SIG-M5 treated with dmso at 0.1 percent for 504 hours (cell line): ENCODE data around the gene TMPRSS11F.
A peak's percentile ranks its signal among the peaks of the same experiment; 100 is the strongest.

Experiments
- DNase-seq: peaks from one replicate; lab custom pipeline; 2025; ENCODE audit not compliant: unreplicated experiment; lab: John Stamatoyannopoulos, UW

TMPRSS11F gene

DNA sequence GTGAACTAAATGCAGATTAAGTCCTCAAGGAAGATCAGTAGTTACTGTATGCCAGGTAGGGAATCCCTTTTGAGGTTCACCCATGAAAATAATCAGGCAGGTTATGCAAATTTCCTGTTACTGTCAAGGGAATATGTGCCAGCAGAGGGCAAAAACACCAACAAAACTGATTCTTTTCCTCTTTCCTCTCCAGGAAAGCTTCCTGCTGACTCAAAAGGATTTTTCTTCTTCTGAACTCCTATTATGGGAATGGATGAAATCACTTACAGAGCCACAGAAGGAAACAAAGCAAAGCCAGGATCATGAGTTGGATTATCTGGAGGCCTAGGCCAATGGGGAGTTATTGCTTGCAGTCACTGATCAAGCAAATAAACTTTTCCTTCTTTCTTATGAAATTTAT lies 49.7 kb downstream of the TMPRSS11F start:
- DNase-seq = no peak

DNA sequence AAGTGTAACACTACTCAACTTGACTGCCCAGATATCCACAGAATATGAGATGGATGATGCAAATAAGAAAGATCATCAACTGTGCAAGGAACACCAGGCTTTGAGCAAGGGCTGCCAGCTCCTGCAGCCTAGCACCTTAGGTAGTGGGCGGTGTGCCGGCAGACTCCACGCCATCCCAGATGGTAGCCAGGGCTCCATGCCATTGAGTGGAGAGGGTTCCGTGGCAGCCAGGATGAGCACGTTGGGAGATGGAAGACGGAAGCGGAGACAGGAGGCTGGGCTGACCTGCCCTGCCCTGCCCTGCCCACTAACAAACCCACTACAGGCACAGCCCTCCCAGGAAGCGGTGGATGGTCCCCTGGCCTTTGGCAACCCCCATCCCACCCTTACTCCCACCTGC lies 51.9 kb downstream of the TMPRSS11F start:
- no peak for DNase-seq

GRCh38 chr4:68077301-68077700 lies 52.4 kb downstream of the TMPRSS11F start:
- DNase-seq = no peak

- no peak for DNase-seq
Observed at GRCh38 chr4:68076194-68076593, 53.5 kb downstream of the TMPRSS11F start.

DNA sequence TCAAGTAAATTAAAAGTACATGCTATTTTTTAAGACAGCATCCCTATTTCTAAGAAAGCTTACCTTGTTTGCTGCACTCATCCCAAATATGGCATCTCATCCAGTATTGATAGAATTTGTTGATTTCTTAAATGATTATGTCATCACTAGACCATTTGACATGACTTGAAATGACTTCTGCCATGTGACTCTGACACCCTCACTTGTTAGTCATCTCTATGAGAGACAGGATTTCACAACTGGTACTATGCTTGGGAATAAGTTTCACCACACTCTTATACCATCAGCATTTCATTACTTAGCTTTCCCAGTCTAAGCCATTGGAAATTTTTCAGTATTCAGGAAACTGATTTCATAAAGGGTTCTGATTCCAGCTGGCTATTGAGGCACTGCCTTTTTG lies 55.3 kb downstream of the TMPRSS11F start:
- peak; percentile 10 for DNase-seq

- no peak for DNase-seq
Observed at GRCh38 chr4:68070302-68070701, 59.4 kb downstream of the TMPRSS11F start.

DNA sequence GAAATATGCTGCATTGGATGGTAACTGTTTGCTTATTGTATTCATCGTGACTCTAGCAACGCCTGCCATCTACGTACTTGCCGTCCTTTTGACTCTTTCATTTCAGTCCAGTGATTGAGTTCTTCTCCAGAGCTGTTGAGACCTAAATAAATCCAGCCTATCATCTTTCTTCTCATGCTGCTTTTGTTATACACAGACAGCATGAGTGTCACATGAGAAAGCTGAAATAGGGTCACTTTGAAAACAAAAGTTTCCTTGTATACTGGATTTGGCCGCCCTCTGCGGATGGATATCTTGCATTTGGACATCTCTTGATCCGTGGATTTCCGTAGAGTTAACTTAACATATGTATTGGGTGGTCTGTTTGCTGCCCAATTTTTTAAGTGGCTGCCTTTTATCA lies 67.2 kb downstream of the TMPRSS11F start:
- DNase-seq = no peak

GRCh38 chr4:68038272-68038671 lies 91.4 kb downstream of the TMPRSS11F start:
- DNase-seq = no peak

GRCh38 chr4:68021185-68021584 lies 108.5 kb downstream of the TMPRSS11F start:
- DNase-seq = no peak

- no peak for DNase-seq
Observed at GRCh38 chr4:68011684-68012083, 118.0 kb downstream of the TMPRSS11F start.
